Loucy (cell line): ENCODE data around the gene ACAP1.

ENCODE experiments used
- H2AFZ ChIP-seq: fragments of 200-600 bp; sonication (generic); 2 replicates; pipeline ENCODE4 v1.6.0; 2016; ENCODE audit warnings: antibody characterized with exemption, mild to moderate bottlenecking, low read length, moderate library complexity
- H3F3A ChIP-seq: fragments of 200-600 bp; 2 replicates; pipeline ENCODE4 v1.6.0; 2016; ENCODE audit warnings: antibody characterized with exemption, low read depth, mild to moderate bottlenecking
- H3K27me3 ChIP-seq: fragments of 200-600 bp; sonication (generic); 2 replicates; pipeline ENCODE4 v1.6.1; 2014; ENCODE audit warnings: low read length, mild to moderate bottlenecking; ENCODE audit not compliant: insufficient read depth, poor library complexity, severe bottlenecking
- H3K36me3 ChIP-seq: fragments of 200-600 bp; sonication (generic); 2 replicates; pipeline ENCODE4 v1.6.1; 2016; ENCODE audit warnings: low read length; ENCODE audit not compliant: insufficient read depth
- H3K4me1 ChIP-seq: fragments of 200-600 bp; sonication (generic); 2 replicates; pipeline ENCODE4 v1.5.1; 2014; ENCODE audit warnings: low read length, mild to moderate bottlenecking; ENCODE audit not compliant: insufficient read depth, poor library complexity, severe bottlenecking
- H3K4me2 ChIP-seq: fragments of 200-600 bp; sonication (generic); 2 replicates; pipeline ENCODE4 v1.6.0; 2014; ENCODE audit warnings: antibody characterized with exemption, low read length, low read depth, mild to moderate bottlenecking; ENCODE audit not compliant: poor library complexity, severe bottlenecking
- H3K4me3 ChIP-seq: fragments of 200-600 bp; sonication (generic); 2 replicates; pipeline ENCODE4 v1.5.1; 2014; ENCODE audit warnings: low read length, mild to moderate bottlenecking, mixed read lengths; ENCODE audit not compliant: poor library complexity, severe bottlenecking
- H3K79me2 ChIP-seq: fragments of 200-600 bp; sonication (generic); 2 replicates; pipeline ENCODE4 v1.6.1; 2014; ENCODE audit warnings: low read length; ENCODE audit not compliant: insufficient read depth
- H3K9ac ChIP-seq: fragments of 200-600 bp; sonication (generic); 2 replicates; pipeline ENCODE4 v1.6.0; 2014; ENCODE audit warnings: mild to moderate bottlenecking, low read depth, low read length, moderate library complexity; ENCODE audit not compliant: poor library complexity, severe bottlenecking
- H3K9me2 ChIP-seq: fragments of 200-600 bp; sonication (generic); replicated peaks from 2 replicates; pipeline ENCODE4 v1.6.1; 2016; ENCODE audit warnings: low read depth, low read length, mixed read lengths
- H3K9me3 ChIP-seq: fragments of 200-600 bp; sonication (generic); 2 replicates; pipeline ENCODE4 v1.6.1; 2014; ENCODE audit warnings: mild to moderate bottlenecking, antibody characterized with exemption, low read length, low read depth; ENCODE audit not compliant: insufficient read depth
- H4K20me1 ChIP-seq: fragments of 200-600 bp; sonication (generic); 2 replicates; pipeline ENCODE4 v1.6.0; 2014; ENCODE audit warnings: antibody characterized with exemption, low read length, mild to moderate bottlenecking; ENCODE audit not compliant: insufficient read depth, poor library complexity, severe bottlenecking
- EZH2phosphoT487 ChIP-seq: fragments of 200-600 bp; IDR thresholded peaks from 2 replicates; pipeline ENCODE4 v1.6.1; 2018; ENCODE audit warnings: antibody characterized with exemption, mild to moderate bottlenecking, moderate library complexity, borderline replicate concordance
- TF ChIP-seq, protein P1 (sequence below): fragments of 200-600 bp; sonication (generic); conservative IDR thresholded peaks from 2 replicates; pipeline ENCODE4 v1.5.1; 2014; ENCODE audit warnings: mild to moderate bottlenecking, antibody characterized with exemption, low read length

The ACAP1 gene

DNA sequence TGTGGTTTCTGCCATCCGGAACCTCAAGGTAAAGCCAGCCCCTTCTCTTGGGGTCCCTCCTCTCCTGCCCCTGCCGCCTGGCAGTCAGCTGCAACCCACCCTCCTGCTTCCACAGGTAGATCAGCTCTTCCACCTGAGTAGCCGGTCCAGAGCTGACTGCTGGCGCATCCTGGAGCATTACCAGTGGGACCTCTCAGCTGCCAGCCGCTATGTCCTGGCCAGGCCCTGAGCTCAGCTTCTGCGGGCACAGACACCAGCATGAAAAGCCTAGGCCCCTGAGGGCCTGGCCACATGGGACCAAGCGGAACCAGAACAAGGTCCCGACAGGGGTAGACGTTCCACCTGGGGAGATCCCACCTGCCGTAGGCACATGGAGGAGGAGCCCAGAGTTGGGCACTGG, 52.5 kb downstream of the ACAP1 start:
- H3K36me3 ChIP-seq = no peaks in the 10 kb centered on the region

DNA sequence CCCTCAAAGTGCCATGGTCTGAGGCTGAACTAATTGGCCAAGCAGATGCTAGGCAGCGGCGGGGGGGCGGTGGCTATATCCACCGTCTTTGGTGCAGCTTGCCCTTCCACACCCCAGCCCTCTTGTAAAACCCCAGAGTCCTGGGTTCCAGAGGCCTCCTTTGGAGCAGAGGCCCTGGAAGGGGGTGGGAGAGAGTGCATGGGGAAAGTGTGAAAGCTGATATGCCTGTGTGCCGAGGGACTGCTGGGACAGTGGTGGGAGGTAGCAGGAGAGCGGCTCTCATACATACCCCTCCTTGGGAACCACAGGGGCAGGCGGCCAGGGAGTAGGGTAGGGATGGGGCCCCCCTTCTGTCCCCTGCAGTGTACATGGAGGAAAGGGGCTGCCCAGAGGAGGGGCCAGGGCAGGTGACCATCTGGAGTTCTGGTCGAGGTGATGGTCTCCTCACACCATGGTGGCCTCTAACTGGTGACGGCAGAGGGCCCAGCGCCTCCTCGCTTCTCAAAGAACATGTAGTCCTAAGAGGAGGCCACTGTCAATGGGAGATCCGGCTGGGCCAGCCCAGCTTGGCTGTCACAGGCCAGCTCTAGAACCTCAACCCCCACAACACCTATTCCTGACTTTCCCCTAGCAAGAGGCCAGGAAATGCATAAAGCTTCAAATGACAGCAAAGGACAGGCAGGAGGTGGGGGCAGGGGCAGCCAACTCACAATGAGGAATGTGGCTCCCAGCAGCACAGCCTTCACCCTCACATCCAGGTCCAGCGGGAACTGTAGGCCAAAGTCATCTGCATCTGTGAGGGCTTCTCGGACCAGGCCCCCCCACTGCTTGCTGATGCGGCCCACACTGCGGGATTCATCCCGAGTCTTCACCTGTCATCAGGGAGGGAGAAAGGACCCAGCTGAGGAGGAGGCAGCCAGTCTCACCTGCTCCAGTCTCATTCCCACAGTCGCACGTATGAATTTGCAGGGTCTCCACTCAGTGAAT, 53.9 kb downstream of the ACAP1 start:
- no peak overlapping the region for H2AFZ ChIP-seq
- no peak overlapping the region for H3K9ac ChIP-seq
- no peak overlapping the region for H3K4me2 ChIP-seq
- H3K27me3 ChIP-seq = no peaks in the 10 kb centered on the region
- H3K79me2 ChIP-seq = no peaks in the 10 kb centered on the region
- no peaks in the 10 kb centered on the region for H3K36me3 ChIP-seq
- no peaks in the 10 kb centered on the region for H3K9me3 ChIP-seq
- TF ChIP-seq, protein P1, sequence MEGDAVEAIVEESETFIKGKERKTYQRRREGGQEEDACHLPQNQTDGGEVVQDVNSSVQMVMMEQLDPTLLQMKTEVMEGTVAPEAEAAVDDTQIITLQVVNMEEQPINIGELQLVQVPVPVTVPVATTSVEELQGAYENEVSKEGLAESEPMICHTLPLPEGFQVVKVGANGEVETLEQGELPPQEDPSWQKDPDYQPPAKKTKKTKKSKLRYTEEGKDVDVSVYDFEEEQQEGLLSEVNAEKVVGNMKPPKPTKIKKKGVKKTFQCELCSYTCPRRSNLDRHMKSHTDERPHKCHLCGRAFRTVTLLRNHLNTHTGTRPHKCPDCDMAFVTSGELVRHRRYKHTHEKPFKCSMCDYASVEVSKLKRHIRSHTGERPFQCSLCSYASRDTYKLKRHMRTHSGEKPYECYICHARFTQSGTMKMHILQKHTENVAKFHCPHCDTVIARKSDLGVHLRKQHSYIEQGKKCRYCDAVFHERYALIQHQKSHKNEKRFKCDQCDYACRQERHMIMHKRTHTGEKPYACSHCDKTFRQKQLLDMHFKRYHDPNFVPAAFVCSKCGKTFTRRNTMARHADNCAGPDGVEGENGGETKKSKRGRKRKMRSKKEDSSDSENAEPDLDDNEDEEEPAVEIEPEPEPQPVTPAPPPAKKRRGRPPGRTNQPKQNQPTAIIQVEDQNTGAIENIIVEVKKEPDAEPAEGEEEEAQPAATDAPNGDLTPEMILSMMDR = no peak
- TF ChIP-seq EZH2phosphoT487 = no peak
- no peak overlapping the region for H3K4me3 ChIP-seq
- H4K20me1 ChIP-seq = no peaks in the 10 kb centered on the region
- H3F3A ChIP-seq = no peaks in the 10 kb centered on the region
- no peaks in the 10 kb centered on the region for H3K9me2 ChIP-seq
- H3K4me1 ChIP-seq = peaks cover 14% of the 10 kb centered on the region

More for the DNA sequence above, 52.5 kb downstream of the ACAP1 start:
- Histone ChIP-seq H2AFZ (no peak overlapping the region), H3K4me1 (peaks cover 6% of the 10 kb centered on the region), H3K9ac (no peak overlapping the region), H3K9me2 (no peaks in the 10 kb centered on the region), H4K20me1 (no peaks in the 10 kb centered on the region), H3K27me3 (no peaks in the 10 kb centered on the region), H3K9me3 (no peaks in the 10 kb centered on the region), H3K79me2 (no peaks in the 10 kb centered on the region), H3F3A (no peaks in the 10 kb centered on the region), H3K4me2 (no peak overlapping the region), H3K4me3 (no peak overlapping the region)
- no peak for TF ChIP-seq EZH2phosphoT487
- TF ChIP-seq, protein P1 = no peak

DNA sequence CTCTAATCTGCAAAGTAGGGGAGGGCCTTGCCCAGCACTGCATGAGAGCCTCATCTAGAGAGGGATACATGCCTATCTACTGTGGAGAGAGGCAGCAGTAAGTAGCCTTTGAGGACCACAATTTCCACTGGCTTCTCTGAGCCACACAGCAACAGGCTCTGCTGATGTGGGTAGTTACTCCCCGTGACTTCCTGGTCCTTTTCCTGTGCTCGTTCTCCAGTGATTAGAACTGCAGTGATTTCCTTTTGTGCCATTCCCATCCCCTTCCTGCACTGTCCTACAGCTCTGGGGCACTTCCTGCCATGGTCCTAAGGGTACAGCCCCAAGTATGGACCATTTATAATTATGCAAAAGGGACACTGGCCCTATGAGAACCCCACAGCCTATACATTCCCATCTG, 55.0 kb downstream of the ACAP1 start:
- H3F3A ChIP-seq = no peaks in the 10 kb centered on the region
- no peaks in the 10 kb centered on the region for H3K9me3 ChIP-seq
- H3K4me3 ChIP-seq = no peak overlapping the region
- TF ChIP-seq, protein P1 = no peak
- no peak for TF ChIP-seq EZH2phosphoT487
- no peak overlapping the region for H3K4me2 ChIP-seq
- no peaks in the 10 kb centered on the region for H3K79me2 ChIP-seq
- no peaks in the 10 kb centered on the region for H4K20me1 ChIP-seq
- peaks cover 14% of the 10 kb centered on the region for H3K4me1 ChIP-seq
- no peaks in the 10 kb centered on the region for H3K36me3 ChIP-seq
- no peaks in the 10 kb centered on the region for H3K9me2 ChIP-seq
- no peaks in the 10 kb centered on the region for H3K27me3 ChIP-seq
- no peak overlapping the region for H3K9ac ChIP-seq
- no peak overlapping the region for H2AFZ ChIP-seq
